KOPT-K1 (cell line): ENCODE measurements around the gene KCNH6.

Experiments
- H3K27ac ChIP-seq: fragments of 200-600 bp; sonication (generic); 2 replicates; pipeline ENCODE4 v1.5.1; 2016; ENCODE audit warnings: antibody characterized with exemption, mild to moderate bottlenecking, low read depth, low read length; ENCODE audit not compliant: poor library complexity, severe bottlenecking
- H3K36me3 ChIP-seq: fragments of 200-600 bp; sonication (generic); 2 replicates; pipeline ENCODE4 v1.5.1; 2017; ENCODE audit warnings: antibody characterized with exemption, mild to moderate bottlenecking, low read length, moderate library complexity; ENCODE audit not compliant: insufficient read depth
- H3K9me3 ChIP-seq: fragments of 200-600 bp; sonication (generic); 2 replicates; pipeline ENCODE4 v1.5.1; 2017; ENCODE audit warnings: antibody characterized with exemption, low read length, mild to moderate bottlenecking; ENCODE audit not compliant: insufficient read depth, poor library complexity, severe bottlenecking

KCNH6 gene

GRCh38 chr17:63481488-63481870 lies 41.7 kb upstream of the KCNH6 start:
- Histone ChIP-seq H3K27ac (no peak overlapping the region), H3K36me3 (no peaks in the 10 kb centered on the region), H3K9me3 (no peaks in the 10 kb centered on the region)

DNA sequence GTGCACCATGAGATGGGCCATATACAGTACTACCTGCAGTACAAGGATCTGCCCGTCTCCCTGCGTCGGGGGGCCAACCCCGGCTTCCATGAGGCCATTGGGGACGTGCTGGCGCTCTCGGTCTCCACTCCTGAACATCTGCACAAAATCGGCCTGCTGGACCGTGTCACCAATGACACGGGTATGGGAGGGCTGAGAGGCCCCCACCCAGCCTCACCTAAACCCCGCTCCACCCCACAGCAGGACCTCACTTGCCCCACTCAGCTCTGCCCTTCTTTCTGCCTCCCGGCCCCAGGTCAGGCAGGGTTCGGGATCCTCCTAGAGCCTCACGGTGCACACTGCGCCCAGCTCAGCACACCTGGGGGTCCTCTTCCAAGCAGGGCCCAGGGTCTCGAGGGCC lies 40.6 kb upstream of the KCNH6 start:
- no peaks in the 10 kb centered on the region for H3K9me3 ChIP-seq
- H3K36me3 ChIP-seq = no peaks in the 10 kb centered on the region

GRCh38 chr17:63483038-63483437 lies 40.1 kb upstream of the KCNH6 start:
- Histone ChIP-seq H3K9me3 (no peaks in the 10 kb centered on the region), H3K36me3 (no peaks in the 10 kb centered on the region), H3K27ac (no peak overlapping the region)

More for the DNA sequence above, 40.6 kb upstream of the KCNH6 start:
- H3K27ac ChIP-seq = no peak overlapping the region

GRCh38 chr17:63483655-63484575 lies 39.2 kb upstream of the KCNH6 start:
- Histone ChIP-seq H3K27ac (no peak overlapping the region), H3K36me3 (no peaks in the 10 kb centered on the region), H3K9me3 (no peaks in the 10 kb centered on the region)

- no peaks in the 10 kb centered on the region for H3K9me3 ChIP-seq
- H3K36me3 ChIP-seq = no peaks in the 10 kb centered on the region
- H3K27ac ChIP-seq = no peak overlapping the region
These were observed 36.7 kb upstream of the KCNH6 start for GRCh38 chr17:63486317-63487013.

GRCh38 chr17:63487014-63487339 lies 36.2 kb upstream of the KCNH6 start:
- no peak overlapping the region for H3K27ac ChIP-seq
- H3K9me3 ChIP-seq = no peaks in the 10 kb centered on the region
- H3K36me3 ChIP-seq = no peaks in the 10 kb centered on the region

GRCh38 chr17:63488851-63489250 lies 34.3 kb upstream of the KCNH6 start:
- no peaks in the 10 kb centered on the region for H3K36me3 ChIP-seq
- H3K27ac ChIP-seq = no peak overlapping the region
- H3K9me3 ChIP-seq = no peaks in the 10 kb centered on the region

DNA sequence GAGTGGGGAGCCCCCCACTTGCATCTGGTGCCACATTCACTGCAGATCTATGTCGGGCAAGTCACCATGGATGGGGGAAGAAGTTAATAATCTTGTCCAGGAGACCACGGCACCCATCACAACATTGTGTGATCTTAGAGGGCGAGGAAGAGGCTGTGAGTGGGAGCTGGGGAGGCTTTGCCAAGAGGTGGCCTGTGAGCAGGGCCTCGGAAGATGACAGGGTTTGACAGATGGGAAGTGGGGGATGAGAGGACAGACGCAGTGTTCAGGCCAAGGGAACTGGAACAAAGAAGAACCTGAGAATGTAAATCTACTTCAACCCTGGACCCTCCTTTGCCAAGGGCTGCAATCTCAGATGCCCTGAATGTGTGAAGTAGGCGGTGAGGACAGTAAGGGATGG lies 33.9 kb upstream of the KCNH6 start:
- Histone ChIP-seq H3K9me3 (no peaks in the 10 kb centered on the region), H3K36me3 (no peaks in the 10 kb centered on the region), H3K27ac (no peak overlapping the region)

- no peaks in the 10 kb centered on the region for H3K36me3 ChIP-seq
- H3K9me3 ChIP-seq = no peaks in the 10 kb centered on the region
- H3K27ac ChIP-seq = no peak overlapping the region
These were observed 32.8 kb upstream of the KCNH6 start for GRCh38 chr17:63490329-63490728.

- H3K27ac ChIP-seq = no peak overlapping the region
- H3K36me3 ChIP-seq = no peaks in the 10 kb centered on the region
- H3K9me3 ChIP-seq = no peaks in the 10 kb centered on the region
These were observed 32.2 kb upstream of the KCNH6 start for GRCh38 chr17:63490858-63491400.

DNA sequence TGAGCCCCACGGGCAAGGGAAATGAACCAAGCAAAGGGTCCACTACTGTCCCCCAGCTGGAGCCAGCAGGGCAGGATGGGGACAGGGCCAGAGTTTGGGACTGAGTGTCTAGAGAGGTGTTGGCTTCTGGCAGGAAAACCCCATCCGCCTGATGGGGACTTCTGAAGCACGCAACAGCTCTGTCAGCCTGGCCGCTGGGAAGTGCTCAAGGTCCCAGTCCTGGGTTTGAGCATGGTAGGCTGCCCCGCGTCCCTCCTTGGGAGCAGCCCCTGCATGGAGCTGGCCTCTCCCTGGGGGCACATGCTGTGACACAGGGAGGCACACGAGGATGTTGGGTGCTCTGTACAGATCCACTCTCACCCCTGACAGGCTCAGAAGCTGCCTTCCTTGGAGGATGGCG lies 31.7 kb upstream of the KCNH6 start:
- no peaks in the 10 kb centered on the region for H3K36me3 ChIP-seq
- H3K9me3 ChIP-seq = no peaks in the 10 kb centered on the region
- H3K27ac ChIP-seq = no peak overlapping the region

DNA sequence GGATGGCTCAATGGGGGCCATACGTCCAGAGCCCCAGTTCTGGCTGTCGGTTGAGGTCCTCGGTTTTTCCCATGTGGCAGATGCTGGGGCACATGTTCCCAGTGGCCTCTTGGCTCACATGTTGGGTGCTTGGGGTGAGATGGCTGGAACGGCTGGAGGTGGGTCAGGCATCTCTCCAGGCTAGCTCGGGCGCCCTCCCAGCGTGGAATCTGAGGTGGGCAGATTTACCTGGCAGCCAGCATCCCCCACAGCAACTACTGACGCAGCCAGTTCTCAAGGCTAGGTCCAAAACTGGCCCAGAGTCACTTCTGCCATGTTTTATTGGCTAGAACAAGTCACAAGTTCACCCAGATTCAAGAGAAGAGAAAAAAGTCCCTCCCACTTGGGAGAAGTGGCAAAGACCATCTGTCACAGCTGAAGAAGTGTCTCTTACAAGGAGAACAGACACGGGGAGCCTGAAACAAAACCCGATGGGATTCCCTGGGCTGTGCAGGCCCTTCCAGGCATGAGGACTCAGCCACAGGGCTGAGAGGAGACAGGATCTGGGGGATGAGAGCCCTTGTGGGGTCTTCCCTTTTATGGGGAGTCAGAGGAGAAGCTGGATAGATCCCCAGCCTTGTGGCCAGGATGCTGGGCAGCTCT lies 31.1 kb upstream of the KCNH6 start:
- no peak overlapping the region for H3K27ac ChIP-seq
- no peaks in the 10 kb centered on the region for H3K36me3 ChIP-seq
- H3K9me3 ChIP-seq = no peaks in the 10 kb centered on the region

DNA sequence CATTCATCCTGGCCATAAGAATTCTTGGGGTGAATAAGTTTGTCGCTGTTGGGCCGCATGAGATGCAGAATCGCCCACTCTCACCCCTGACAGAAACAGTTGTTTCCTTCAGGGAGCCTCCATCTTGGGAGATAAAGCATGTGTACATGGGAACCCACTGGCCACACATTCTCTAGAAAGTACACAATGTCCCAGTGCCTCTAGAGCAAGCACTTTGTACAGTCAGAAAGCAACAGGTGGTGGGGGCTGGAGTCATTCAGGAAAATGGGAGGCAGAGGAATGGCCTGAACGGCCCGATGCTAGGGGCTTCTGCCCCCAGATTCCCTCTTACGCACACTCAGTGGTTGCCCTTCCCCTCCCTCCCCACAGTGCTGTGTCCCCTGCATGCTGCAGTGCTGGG lies 30.2 kb upstream of the KCNH6 start:
- no peaks in the 10 kb centered on the region for H3K36me3 ChIP-seq
- no peak overlapping the region for H3K27ac ChIP-seq
- H3K9me3 ChIP-seq = no peaks in the 10 kb centered on the region

GRCh38 chr17:63493411-63493810 lies 29.7 kb upstream of the KCNH6 start:
- Histone ChIP-seq H3K36me3 (no peaks in the 10 kb centered on the region), H3K9me3 (no peaks in the 10 kb centered on the region), H3K27ac (no peak overlapping the region)

DNA sequence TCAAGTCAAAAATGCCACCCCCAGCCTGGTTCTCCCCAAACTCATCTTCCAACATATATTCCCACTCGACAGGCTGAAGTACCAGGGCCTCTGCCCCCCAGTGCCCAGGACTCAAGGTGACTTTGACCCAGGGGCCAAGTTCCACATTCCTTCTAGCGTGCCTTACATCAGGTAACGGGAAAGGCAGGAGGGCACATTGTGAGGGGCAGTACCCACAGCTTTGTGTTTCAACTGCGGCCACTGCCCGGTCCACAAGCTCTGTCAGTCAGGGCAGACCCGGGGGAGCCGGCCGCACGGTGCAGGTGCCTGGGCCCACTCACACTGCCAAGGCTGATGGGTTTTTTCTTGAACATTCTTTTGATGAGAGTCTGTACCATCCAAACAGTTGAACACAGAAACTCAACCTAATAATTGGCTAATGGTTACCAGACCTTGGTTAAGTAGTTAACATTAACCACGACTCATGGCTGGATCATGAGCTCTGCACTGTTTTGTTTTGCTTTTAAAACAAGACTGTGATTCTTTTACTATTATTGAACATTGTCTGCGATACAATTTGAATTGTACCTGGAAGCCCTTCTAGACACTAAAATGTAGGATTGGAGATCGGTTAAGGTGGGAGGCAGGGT lies 28.7 kb upstream of the KCNH6 start:
- no peak overlapping the region for H3K27ac ChIP-seq
- H3K9me3 ChIP-seq = no peaks in the 10 kb centered on the region
- H3K36me3 ChIP-seq = no peaks in the 10 kb centered on the region
